Measurements from ENCODE around the gene SPTBN4.
"Not testable (repeated sequence)": the region's sequence is repeated elsewhere in the genome, so short reads cannot be mapped to it uniquely, and the experiment has no call there.

GRCh38 chr19:40564535-40564934, 97.7 kb downstream of the SPTBN4 start:
- TF ChIP-seq, protein P1, sequence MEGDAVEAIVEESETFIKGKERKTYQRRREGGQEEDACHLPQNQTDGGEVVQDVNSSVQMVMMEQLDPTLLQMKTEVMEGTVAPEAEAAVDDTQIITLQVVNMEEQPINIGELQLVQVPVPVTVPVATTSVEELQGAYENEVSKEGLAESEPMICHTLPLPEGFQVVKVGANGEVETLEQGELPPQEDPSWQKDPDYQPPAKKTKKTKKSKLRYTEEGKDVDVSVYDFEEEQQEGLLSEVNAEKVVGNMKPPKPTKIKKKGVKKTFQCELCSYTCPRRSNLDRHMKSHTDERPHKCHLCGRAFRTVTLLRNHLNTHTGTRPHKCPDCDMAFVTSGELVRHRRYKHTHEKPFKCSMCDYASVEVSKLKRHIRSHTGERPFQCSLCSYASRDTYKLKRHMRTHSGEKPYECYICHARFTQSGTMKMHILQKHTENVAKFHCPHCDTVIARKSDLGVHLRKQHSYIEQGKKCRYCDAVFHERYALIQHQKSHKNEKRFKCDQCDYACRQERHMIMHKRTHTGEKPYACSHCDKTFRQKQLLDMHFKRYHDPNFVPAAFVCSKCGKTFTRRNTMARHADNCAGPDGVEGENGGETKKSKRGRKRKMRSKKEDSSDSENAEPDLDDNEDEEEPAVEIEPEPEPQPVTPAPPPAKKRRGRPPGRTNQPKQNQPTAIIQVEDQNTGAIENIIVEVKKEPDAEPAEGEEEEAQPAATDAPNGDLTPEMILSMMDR (IDR thresholded peaks at IDR 0.05; ENCODE audit: insufficient read depth, low read length, poor library complexity, severe bottlenecking): not testable (repeated sequence)
- not testable (repeated sequence) for TF ChIP-seq EZH2phosphoT487 (conservative IDR thresholded peaks at IDR 0.05; ENCODE audit: low read length)

Measured in SU-DHL-6 (cell line).